SK-N-SH treated with all-trans-retinoic acid at 6 μM for 48 hours (cell line): ENCODE data around the gene HOXC9.

Source experiments
- CREB5 ChIP-seq: fragments of 250-450 bp; sonication (Bioruptor Pico); IDR thresholded peaks from 2 replicates; pipeline ENCODE4 v1.5.1; 2020; ENCODE audit warnings: low read depth, mild to moderate bottlenecking, moderate library complexity
- PATZ1 ChIP-seq: fragments of 250-450 bp; sonication (Bioruptor Pico); IDR thresholded peaks from 2 replicates; pipeline ENCODE4 v1.8.0; 2020; ENCODE audit warnings: mild to moderate bottlenecking, moderate library complexity, borderline replicate concordance
- RARB ChIP-seq: fragments of 250-450 bp; sonication (Bioruptor Pico); IDR thresholded peaks from 2 replicates; pipeline ENCODE4 v1.8.0; 2021; ENCODE audit warnings: mild to moderate bottlenecking, moderate library complexity
- TOX ChIP-seq: fragments of 250-450 bp; sonication (Bioruptor Pico); IDR thresholded peaks from 2 replicates; pipeline ENCODE4 v1.8.0; 2021; ENCODE audit warnings: mild to moderate bottlenecking, moderate library complexity, borderline replicate concordance
- ZC3H10 ChIP-seq: fragments of 250-450 bp; sonication (Bioruptor Pico); IDR thresholded peaks from 2 replicates; pipeline ENCODE4 v1.5.1; 2021; ENCODE audit warnings: mild to moderate bottlenecking, moderate library complexity
- ZFP30 ChIP-seq: fragments of 450-650 bp; formaldehyde crosslinking; IDR thresholded peaks from 2 replicates; pipeline ENCODE4 v1.5.0; 2022; ENCODE audit warnings: mild to moderate bottlenecking, moderate library complexity

- TF ChIP-seq CREB5 = no peak
- no peak for TF ChIP-seq RARB (CRISPR knock-in tag)
- TF ChIP-seq ZFP30 = no peak
- no peak for TF ChIP-seq PATZ1 (CRISPR knock-in tag)
- TF ChIP-seq TOX (CRISPR knock-in tag) = no peak
- TF ChIP-seq ZC3H10 = no peak
Observed at GRCh38 chr12:53966085-53966384, 33.9 kb upstream of the HOXC9 start.
